H1 (cell line): Measurements from ENCODE around the gene UGT3A1. TPM values are rescaled to one million over a fixed set of nuclear protein-coding genes. Genes with fewer than 3 reads are reported as not detected.

Source experiments
- ATF3 ChIP-seq: IDR thresholded peaks from 2 replicates; pipeline ENCODE4 v1.6.1; 2011; ENCODE audit warnings: low read depth, mild to moderate bottlenecking, low read length; ENCODE audit not compliant: insufficient read depth
- BRCA1 ChIP-seq: IDR thresholded peaks from 2 replicates; pipeline ENCODE4 v1.6.1; 2012; ENCODE audit warnings: low read depth, low read length, improper control_type of control experiment
- SP1 ChIP-seq: IDR thresholded peaks from 2 replicates; pipeline ENCODE4 v1.6.1; 2011; ENCODE audit warnings: low read depth, low read length
- SUZ12 ChIP-seq: fragments of 200-600 bp; sonication (generic); IDR thresholded peaks from 2 replicates; pipeline ENCODE4 v1.6.1; 2012; ENCODE audit warnings: mild to moderate bottlenecking, inconsistent platforms, low read length, moderate library complexity, mixed read lengths
- USF2 ChIP-seq: IDR thresholded peaks from 2 replicates; pipeline ENCODE4 v1.6.1; 2011; ENCODE audit warnings: low read length, improper control_type of control experiment
- polyA plus RNA-seq, 7 experiments: library from polyadenylated mRNA; depleted of rRNA in 3 of 7; stranded (reverse) in 5 of 7; unstranded in 2 of 7; fragments of >200 nt in 5 of 7; fragments of 200-250 nt in 2 of 7; gene quantifications; 1 replicate in 5 of 7; 2 replicates in 1 of 7; 4 replicates in 1 of 7; pipeline versions ENCODE4 v1.2.1 to v1.2.3, GENCODE V29; 2011 to 2013; ENCODE audit warnings: missing spikeins in 2 of 7, mixed read lengths in 2 of 7
- total RNA-seq: library from RNA; stranded (reverse); fragmentation: NEBNext Ultra II Directional; extraction: Animal tissue kit (Norgen Biotek cat#: 25700); gene quantifications from 2 replicates; pipeline ENCODE4 v1.2.1, GENCODE V29; 2021

Gene UGT3A1
- total and polyA plus RNA-seq, 2 of the 8 experiments (the other 6 are each of a cell fraction or from before 2014, with no cell fraction given), result 2.4 to 3.4 TPM

GRCh38 chr5:36031223-36031622 lies 40.0 kb upstream of the UGT3A1 start (continued):
- TF ChIP-seq BRCA1, result no peak
- no peak for TF ChIP-seq ATF3
- TF ChIP-seq SP1, result no peak
- TF ChIP-seq SUZ12, result no peak
- TF ChIP-seq USF2, result no peak
- TF ChIP-seq, all 59 proteins: peak for 0
